HS-5 (cell line): ENCODE data around the gene ACVR1.

Source experiments
- DNase-seq: peaks from one replicate; pipeline ENCODE4 v3.0.0-alpha.2; 2012; ENCODE audit warnings: low read depth

The ACVR1 gene

GRCh38 chr2:157853211-157853610 lies 22.9 kb downstream of the ACVR1 start:
- no peak for DNase-seq

DNA sequence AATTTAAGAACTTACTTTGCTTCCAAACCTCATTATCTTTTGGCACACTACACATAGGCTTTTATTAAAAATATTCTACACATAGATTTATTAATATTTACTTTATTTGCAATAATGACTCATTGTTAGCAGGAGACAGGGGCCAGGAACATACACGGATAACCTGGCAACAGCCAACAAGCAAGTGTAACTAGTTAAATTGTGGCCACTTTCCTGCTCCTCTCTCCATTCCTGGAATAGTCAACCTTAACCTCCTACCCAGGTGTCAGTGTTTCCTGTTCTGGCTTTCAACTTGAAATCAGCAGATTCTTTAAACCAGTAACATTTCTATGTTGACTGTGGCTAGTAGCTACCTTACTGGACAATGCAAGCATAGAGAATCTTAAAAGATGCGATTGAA lies 26.5 kb downstream of the ACVR1 start:
- no peak for DNase-seq

DNA sequence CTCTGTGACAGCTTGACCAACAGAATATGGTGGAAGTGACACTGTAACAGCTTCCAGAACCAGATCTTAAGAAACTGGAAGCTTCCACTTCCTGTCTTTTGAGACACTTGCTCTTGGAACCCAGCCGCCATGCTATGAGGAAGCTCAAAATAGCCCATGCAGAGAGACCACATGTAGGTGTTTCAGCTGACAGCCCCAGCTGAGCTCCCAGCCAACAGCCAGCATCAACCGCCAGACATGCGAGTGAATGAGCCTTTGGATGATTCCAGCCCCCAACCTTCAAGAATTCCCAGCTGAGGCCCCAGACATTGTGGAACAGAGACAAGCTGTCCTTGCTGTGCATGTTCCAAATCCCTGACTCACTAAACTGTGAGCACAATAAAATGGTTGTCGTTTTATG lies 27.9 kb downstream of the ACVR1 start:
- no peak for DNase-seq

GRCh38 chr2:157845081-157845480 lies 31.0 kb downstream of the ACVR1 start:
- no peak for DNase-seq

- no peak for DNase-seq
These were observed 32.2 kb downstream of the ACVR1 start for GRCh38 chr2:157843935-157844334.

DNA sequence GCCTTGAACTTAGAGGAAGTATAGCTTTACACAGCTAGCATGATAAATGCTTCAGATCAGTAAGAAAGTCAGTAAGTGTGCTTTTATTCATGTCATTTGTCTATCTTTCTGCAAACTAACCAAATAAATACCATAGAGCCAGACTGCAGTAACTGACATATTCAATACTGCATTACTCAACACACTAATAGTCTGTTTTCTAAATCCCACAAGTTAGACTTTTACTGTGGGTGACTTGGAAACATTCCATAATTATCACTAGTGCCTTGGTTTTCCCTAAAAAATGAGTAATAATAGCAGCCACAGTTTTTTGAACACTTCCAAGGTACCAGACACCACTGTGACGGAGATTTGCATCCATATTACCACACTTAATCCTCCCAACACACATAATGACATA lies 33.0 kb downstream of the ACVR1 start:
- no peak for DNase-seq

DNA sequence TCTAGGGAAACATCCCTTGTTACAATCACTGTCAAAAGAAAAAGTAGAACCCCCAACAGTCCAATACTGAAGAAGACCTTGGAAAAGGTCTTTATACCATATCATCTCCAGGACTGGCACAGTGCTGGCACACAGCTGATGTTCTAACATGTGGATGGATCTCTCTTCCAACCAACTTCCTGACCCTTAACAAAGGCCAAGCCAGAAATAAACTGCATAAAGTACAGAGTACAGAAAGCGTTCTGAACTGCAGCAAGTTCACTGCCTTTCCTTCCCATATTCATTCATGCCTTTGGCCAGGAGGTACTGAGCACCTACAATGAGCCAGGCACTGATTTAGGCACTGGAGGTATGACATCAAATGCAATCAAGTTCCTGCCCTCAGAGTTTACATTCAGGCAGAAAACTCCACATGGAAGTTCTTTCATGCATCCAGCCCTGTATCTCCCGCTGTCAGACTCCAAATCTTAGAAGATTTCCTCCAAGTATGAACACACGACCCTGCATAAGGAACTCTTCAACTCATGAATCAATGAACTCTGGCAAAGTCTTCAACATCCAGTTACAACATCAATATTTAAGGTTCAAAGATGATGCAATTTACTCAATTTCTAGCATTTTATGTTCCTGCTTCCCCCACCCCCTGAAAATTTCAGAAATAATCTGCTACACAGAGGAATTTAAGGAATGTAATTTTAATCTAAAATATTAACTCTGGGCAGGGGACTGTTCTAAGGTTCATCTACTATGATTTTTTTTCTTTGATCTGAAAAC lies 33.8 kb downstream of the ACVR1 start:
- DNase-seq, result no peak

DNA sequence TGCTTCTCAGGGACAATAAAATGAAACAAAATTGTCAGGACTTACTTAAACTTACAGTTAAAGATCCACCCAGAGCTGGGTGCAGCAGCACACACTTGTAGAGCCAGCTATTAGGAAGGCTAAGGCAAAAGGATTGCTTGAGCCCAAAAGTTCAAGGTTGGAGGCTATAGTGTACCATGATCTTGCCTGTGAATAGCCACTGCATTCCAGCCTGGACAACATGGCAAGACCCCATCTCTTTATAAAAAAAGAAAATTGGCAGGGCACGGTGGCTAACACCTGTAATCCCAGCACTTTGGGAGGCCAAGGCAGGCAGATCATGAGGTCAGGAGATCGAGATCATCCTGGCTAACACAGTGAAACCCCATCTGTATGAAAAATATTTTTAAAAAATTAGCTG lies 34.6 kb downstream of the ACVR1 start:
- DNase-seq, result no peak

- no peak for DNase-seq
These were observed 35.5 kb downstream of the ACVR1 start for GRCh38 chr2:157840568-157841156.

DNA sequence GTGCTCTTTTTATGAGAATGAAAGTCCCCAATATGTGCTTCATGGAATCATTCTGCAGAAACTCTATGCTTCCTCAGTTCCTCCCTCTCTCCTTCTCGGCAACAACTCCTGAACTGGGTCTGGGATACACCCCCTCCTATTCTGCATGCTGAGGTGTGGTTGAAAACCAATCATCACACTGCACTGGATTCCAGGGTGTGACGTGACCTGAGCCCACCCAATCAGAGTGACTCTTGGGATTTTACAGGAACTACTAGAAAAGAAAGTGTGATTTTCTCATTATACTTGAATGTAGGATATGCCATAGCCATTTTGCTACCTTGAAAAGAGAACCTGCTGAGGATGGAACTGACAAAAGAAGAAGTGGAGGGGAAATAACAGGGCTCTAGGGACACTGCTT lies 36.3 kb downstream of the ACVR1 start:
- no peak for DNase-seq

DNA sequence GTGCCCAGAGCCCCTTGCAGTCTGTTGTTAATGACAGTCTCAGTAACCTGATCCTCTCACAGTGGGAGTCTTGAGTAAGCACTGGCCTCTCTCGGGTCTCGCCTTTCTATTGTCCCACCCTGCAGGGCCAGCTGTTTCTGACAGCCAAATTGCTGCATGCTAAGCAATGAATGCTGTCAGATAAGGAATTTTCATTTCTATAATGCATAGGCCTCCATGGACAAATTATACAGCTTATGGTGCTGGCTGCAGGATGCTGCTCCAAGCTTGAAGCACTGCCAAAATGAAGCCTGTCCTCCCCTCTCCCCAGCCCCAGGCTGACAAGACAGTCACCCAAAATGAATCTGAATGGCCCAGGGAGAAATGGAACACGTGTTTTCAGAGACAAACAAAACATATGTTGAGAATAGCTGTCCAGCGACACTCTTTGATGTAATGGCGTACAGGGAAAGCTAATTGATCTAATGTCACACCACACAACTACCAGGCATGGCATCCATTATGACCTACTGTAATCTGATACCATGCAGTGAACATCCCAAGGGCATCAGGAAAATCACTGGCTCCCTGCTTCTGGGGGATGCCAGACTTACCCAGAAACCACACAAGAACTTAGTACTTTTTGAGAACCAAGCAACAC lies 36.8 kb downstream of the ACVR1 start:
- no peak for DNase-seq

GRCh38 chr2:157838442-157839161 lies 37.5 kb downstream of the ACVR1 start:
- DNase-seq, result no peak

DNA sequence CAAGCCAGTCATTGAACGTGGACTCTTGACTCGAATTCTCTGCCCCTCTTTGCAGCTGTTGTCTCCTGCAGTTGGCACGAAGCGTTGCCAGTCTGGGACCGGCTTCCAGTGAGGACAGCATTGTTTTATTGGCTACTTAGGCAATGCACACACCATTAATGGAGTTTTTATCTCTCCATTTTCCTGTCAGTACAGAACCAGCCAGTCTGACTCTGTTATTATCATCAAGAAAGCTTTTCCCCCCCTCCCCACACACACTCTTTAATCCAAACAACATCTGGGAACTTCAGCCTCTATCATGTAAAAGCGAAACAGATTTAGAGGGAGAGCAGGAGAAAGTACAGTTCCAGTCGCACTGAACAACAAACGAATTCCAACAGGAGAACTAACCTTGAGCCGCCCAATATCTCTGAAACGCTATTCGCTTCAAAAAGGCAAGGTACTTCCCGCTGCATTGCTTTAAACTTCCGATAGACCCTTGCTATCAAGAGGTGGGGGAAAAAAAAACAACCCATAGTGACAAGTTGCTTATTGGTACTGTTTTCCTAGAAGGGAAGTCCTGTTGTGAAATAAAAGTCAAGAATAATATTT lies 38.2 kb downstream of the ACVR1 start:
- DNase-seq, result no peak

- DNase-seq, result no peak
These were observed 39.6 kb downstream of the ACVR1 start for GRCh38 chr2:157836531-157836930.

DNA sequence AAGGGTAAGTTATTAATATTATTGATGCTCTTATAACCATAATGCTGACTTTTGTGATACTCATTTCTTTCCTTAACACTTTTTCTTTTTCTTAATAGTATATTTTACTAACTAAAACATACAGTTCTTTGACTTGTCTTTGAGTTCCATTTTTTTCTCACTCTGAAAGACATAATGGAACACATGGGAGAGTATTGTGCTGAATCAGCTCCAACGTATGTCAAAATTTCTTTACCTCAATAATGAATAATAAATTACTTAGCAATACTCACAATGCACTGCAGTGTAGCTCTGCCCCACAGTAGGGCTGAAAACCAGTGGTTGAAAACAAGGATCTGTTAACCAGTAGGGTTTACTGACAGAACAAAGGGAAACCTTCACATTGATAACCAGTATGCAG lies 40.7 kb downstream of the ACVR1 start:
- DNase-seq, result no peak

GRCh38 chr2:157835006-157835405 lies 41.1 kb downstream of the ACVR1 start:
- no peak for DNase-seq

DNA sequence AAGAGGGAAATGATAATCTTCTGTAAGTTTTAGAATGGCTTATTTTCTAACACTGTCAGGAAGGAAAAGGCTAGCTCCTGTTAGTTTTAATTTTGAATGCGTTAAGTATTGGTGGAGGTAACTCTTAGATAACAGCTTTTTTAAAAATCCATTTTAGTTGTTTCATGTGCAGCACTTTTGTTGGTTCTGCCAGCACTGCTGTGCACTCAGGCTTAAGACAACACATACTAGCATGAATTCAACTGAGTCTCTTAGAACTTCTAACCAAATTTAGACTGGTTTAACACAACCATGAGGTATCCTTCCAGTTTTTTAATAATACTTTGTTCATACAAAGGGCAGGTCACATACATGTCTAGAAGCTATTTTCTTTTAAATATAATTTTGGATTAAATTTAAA lies 42.4 kb downstream of the ACVR1 start:
- no peak for DNase-seq

GRCh38 chr2:157831573-157832315 lies 44.4 kb downstream of the ACVR1 start:
- no peak for DNase-seq

DNA sequence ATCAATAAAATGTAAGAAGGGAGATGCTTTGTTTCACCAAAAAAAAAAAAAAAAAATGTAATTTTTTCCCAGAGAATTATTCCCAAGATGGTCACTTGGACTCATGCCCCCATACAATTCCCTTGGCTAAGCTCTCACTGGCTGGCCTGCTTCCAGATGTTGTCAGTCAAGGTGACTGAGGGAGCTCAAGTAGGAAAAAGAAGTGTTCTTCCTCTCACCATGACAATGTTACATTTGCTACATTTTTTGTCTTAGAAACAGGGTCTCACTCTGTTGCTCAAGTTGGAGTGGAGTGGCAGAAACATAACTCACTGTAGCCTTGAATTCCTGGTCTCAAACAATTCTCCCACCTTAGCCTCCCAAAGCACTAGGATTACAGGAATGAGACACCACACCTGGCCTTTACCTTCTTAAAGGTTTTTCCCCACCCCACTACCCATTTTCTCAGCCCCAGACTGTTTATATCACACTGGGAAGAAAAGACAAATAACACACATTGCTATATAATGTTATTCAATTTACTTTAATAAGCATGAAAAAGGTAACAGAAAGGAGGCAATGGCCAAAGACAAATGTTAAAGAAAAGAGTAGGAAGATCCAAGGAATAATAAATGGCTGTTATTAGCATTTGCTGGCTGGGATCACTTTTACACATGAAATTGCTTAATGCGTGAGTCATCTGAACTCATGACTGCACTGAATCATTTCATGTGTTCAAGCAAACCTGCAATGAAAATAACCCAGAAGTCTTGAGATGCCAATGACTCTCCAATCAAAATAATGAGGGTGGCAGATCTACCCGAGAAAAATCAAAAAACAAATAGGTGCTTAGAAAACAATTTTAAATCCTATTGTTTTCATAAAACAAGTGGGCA lies 45.2 kb downstream of the ACVR1 start:
- peak; percentile 84 for DNase-seq

GRCh38 chr2:157830266-157830665 lies 45.9 kb downstream of the ACVR1 start:
- DNase-seq, result no peak

DNA sequence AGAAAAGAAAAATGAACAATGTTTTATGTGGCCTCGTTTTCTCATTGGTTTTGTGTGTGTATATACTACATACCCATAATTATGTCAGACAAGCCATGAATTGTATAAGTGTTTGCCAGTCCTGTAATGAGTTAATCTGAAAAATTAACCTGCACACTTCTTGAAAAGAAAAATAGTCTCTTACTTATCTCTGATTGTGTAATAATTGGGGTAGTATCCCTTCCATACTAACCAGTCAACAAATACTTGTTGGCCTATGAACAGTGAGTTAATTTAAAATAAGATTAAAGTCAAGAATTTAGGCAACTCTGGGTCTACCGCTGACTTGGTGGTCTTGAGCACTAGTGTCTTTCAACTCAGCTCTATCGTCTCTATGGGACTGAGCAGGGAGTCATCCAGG lies 48.8 kb downstream of the ACVR1 start:
- DNase-seq, result no peak
